Colon (tissue), 2 donors: Measurements from ENCODE around the gene TSPEAR.
"Not testable (repeated sequence)": the region's sequence is repeated elsewhere in the genome, so short reads cannot be mapped to it uniquely, and the experiment has no call there.

Experiments
- FAIRE-seq: peaks from 2 replicates; lab custom pipeline; 2012; peaks lifted over from hg19 to GRCh38; lab: Jason Lieb, UNC
- donor health status: control.
- donor health status: control.

The TSPEAR gene

DNA sequence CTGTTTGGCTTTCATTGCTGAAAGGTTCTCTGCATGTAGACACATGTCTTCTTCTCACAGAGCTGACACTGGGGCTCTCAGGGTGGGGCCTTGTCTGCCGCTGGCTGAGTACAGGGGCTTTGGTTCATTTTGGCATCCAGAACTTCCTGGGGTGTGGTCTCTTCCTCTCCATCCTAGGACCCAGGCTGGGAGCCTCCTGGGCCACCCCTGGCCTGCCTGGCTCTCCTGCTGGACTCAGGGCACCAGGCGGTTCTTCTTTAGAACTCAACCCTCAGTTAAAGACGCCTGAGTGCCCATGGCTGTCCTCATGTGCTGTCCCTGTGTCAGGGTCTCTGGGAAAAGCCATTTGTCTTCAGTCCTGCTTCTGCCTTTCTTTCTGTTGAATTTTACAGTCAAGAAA is 125.5 kb downstream of the TSPEAR start:
- FAIRE-seq: no peak

- FAIRE-seq: no peak
These were observed 127.6 kb downstream of the TSPEAR start for GRCh38 chr21:44583800-44584147.

GRCh38 chr21:44583089-44583799 is 128.1 kb downstream of the TSPEAR start:
- FAIRE-seq: no peak

DNA sequence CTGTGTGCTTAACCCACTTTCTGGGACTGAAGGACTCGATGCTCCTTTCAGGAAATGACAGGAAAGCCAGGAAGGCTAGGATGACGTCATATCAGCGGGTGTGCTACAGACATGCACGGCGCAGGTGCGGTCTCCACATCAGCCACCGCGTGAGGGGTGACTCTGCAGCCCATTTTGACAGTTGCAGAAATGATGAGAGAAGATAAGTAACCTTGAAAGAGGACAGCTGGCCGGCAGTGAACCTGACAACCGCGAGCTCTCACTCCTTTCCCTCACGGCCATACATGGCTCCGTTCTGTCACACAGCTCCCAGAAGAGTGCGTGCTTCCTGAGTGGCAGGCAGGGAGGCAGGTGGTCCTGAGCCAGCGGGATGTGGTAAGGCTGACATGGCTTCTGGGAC is 129.3 kb downstream of the TSPEAR start:
- no peak for FAIRE-seq

GRCh38 chr21:44581158-44581557 is 130.2 kb downstream of the TSPEAR start:
- no peak for FAIRE-seq

DNA sequence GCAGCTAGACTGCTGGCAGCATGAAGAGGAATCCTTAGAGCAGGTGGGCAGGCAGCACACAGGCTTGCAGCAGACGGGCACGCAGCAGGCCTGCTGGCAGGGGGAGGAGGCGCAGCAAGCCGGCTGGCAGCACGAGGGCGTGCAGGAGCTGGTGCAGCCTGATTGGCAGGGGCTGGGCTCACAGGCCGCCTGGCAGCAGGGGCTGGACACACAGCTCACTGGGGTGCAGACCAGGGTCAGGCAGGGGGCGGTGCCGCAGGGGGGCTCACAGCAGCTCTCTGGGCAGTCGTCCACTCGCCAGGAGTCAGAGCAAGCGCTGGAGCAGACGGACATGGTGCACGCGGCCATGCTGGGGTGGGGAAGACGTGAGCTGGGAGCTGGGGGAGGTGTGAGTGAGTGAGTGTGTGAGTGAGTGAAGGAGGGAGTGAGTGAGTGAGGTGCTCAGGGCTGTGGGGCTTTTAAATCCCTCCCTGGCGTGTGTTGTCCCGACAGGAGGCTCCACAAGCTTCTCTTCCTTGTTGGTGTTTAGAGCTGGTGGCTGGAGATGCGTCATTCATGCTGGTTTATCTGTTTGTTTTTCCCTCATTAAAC is 131.0 kb downstream of the TSPEAR start, which contains the start of gene KRTAP10-5:
TSS of gene KRTAP10-5 (minus strand) at position 374 of the 591 bp plus-strand sequence. CDS start at position 348, 26 bp downstream.
- FAIRE-seq: not testable (repeated sequence)

DNA sequence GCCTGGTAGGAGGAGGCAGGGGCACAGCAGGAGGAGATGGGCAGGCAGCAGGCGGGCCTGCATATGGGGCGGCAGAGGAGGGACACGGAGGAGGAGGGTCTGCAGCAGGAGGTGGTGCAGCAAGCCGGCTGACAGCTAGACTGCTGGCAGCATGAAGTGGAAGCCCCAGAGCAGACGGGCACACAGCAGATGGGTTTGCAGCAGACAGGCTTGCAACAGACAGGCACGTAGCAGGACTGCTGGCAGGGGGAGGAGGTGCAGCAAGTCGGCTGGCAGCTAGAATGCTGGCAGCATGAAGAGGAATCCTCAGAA is 131.6 kb downstream of the TSPEAR start:
- no peak for FAIRE-seq

DNA sequence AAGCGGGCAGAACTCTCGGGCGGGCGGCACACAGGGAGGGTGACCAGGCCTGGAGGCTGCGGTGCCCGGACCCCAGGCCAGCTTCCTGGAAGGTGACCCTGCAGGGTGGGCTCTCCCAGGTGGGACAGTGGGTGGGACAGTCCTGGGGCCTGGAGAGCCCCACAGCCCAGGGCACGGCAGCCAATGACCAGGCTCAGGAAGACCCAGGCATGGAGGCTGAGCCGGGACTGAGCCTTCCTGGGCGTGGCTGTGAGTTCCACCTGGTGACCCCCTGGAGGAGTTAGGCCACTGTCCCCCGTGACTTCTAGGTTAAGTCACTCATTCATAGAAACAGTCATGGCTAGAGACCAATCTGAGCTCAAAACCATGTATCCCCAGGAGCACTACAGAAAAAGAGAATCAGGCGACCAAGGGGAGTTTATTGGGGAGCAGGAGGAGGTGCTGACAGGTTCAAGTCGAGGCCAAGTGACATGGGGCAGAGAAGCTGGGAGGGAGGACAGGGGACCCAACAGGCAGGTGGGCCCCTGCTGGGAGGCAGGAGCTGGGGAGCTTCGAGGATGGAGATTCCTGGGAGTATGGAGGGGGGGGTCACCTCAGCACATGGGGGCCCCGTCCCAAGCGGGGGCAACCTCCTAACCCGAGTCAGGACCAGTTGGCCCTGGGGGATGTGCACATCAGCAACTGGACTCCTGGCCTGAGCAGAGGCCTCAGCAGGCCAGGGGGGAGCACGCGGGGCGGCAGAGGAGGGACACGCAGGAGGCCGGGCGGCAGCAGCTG is 132.1 kb downstream of the TSPEAR start:
- no peak for FAIRE-seq

DNA sequence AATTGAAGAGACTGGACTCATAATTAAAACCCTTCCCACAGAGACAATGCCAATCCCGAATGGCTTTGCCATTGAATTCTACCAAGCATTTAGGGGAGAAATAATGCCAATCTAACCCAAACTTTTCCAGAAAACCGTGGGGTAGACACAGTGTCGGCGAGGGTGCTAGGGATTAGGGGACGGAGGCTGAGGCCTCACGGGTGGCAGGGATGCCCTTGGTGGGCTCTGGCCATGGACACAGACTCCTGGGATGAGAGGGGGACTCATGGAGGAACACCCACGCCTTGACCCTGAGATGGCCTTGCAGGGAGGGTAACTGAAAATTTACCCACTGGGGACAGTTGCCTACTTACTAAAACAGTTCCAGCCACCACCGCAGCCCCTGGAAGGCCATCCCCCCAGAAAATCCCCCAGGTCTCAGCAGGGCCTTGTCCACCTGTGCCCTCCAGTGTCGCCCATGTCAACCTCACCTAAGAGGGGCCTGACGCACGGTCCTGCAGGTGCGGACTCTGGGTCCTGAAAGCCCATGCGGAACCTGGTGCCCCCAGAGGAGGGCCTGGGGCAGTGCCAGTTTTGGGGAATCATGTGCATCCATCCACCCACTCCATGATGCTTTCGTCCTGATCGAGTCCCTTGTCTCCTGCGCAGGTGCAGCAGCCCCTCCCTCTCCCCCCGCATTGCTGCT is 132.9 kb downstream of the TSPEAR start:
- no peak for FAIRE-seq

DNA sequence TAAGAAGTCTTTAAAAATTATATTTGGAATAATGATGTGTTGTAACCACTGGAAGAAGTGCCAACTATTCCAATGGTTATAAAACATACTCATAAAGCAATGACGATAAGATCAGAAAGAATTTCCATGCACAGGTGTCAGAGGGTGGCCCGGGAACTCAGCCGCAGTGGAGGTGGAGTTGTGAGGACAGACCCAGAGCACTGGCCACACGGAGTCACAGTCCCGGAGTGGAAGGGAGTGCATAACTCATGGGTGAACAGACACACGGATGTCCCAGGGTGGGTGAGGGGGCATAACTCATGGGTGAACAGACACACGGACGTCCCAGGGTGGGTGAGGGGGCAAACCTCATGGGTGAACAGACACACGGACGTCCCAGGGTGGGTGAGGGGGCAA is 135.3 kb downstream of the TSPEAR start:
- no peak for FAIRE-seq

DNA sequence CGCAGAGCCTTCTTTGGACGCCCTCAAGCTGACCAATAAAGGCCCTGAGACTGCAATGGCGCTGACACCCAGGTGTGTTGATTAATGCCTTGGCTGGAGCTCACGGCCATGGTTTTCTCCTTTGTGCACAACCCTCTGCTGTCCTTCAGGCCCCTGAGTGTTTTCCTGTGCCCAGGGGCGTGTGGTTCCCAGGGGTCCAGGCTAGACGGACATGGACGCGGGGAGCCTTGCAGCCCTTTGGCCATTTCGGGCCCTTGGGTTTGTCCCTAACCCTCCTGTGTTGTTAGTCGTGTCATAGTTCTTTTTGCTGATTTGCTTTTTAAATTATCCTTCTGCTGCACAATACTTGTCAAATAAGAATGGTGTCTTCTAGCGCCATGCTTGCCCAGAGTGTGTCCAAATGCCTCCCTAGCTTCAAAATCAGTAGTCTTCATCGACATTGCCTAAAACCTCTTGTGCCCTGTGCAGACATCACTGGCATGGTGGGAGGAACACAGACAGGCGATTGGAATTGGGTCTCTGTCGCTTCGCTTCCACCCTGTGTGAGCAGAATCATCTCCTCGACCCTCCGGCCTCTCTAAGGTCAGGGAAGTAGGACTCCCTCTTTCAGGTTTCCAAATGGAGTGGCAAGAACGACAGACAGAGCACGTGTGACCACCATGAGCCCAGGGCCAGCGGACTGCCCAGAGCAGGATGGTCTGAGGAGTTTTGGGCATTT is 135.9 kb downstream of the TSPEAR start:
- FAIRE-seq: no peak

- FAIRE-seq: no peak
These were observed 136.7 kb downstream of the TSPEAR start for GRCh38 chr21:44574457-44575306.

GRCh38 chr21:44573630-44574456 is 137.5 kb downstream of the TSPEAR start, which contains the start of gene KRTAP10-4:
Gene KRTAP10-4 (plus strand): TSS chr21:44573729. CDS start chr21:44573759, 30 bp downstream.
- not testable (repeated sequence) for FAIRE-seq

DNA sequence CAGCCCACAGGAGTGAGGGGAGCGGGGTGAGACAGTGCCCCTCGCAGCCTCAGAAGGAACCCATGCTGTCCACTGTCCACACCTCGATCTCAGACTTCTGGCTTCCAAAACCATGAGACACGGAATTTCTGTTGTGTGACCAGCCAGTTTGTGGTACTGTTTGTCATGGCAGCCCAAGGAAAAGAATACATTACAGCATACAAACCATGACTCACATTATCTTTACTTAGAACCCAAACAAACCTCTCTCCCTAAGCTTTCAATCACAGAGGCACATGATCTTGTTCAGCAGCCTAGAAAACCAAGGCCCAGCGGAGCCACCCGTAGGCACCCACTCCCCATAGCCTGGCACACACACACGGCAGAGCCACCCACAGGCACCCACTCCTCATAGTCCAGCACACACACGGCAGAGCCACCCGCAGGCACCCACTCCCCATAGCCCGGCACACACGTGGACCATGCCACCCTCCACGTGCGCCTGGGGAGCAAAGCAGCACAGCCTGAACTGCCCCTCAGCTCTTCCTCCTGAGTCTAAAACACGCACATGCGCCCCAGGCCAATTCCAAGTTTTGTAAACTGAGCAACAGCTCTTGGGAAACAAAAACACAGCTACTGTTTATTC is 138.3 kb downstream of the TSPEAR start:
- FAIRE-seq: no peak

DNA sequence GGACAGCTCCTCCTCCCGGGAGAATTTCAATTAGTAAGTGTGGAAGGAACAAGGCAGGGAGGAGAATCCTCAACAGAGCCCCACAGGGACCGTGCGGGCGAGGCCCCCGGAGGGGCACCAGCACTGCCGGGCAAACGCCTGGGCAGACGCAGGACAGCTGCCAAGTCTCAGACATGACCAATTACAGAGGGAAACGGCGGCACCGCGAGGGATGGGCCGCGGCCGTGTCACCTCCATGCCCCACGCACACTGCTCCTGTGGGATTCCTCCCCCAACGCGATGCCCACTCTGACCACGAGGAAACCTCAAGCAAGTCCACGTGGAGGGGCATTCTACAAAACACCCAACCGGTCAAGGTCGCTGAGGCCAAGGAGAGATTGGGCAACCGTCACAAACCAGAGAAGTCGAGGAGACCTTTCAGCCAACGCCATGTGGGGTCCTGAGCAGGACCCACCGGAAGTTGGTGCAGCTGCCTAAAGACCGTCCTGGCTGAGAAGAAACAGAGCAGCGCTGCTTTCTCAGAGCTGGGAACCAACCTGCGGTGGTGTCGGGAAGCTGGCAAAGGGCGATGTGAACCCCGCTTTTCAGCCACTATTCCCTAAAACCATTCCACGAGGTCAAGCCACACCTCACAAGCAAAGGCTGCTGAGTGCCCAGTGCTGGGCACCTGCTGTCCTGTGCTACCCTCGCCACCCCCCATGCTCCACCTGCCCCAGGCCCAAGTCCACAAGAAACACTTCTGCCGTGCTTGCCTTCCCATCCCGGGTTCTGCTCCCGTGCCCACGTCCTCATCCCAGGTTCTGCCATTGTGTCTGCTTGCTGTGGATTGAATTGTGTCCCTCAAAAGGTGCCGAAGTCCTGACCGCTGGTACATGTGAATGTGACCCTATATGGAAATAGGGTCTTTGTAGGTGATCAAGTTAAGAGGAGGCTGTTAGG is 139.3 kb downstream of the TSPEAR start:
- FAIRE-seq: no peak

- FAIRE-seq: no peak
These were observed 140.1 kb downstream of the TSPEAR start for GRCh38 chr21:44571296-44571695.

DNA sequence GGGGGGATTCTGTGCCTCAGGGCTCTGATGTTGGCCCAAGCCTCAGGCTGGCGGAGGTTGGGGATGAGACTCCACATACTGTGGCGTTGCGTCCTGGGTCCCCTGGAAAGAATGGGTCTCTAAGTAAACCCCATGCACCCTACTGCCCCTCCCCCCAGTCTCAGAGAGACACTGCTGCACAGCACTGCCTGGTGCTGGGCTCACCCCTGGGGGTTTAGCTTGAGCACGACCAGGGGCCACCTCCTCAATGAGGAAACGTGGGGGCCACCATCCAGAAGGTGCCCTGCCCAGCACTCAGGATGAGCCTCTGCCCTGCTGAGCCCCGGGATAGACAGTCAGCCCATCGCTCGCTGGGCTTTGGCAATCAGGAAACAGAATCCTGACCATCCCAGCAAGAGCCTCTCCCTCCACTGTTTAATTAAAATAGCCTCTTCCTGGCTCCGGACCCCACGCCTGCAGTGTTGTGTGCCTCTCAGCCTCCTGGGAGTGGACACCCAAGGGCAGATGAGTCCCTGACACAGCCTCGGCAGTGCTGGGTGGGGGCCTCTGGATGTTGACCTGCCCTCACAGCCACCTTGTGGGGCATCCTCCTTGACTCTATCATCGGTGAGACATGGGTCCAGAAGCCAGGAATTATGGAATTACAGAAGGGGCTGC is 141.4 kb downstream of the TSPEAR start:
- no peak for FAIRE-seq
